Measurements from ENCODE around the gene MEI1.

GRCh38 chr22:41709341-41709740 lies 10.0 kb downstream of the MEI1 start:
- no peak for TF ChIP-seq CTCF (IDR thresholded peaks at IDR 0.05; ENCODE audit: insufficient read depth, low read length)
- no peak for TF ChIP-seq REST (IDR thresholded peaks at IDR 0.05; ENCODE audit: insufficient replicate concordance, low read depth)

Measured in HL-60 (cell line).